Thoracic aorta (tissue), 2 donors: ENCODE results near the gene CACNA2D1. TPM values are rescaled to one million over a fixed set of nuclear protein-coding genes. Genes with fewer than 3 reads are reported as not detected.

Experiments
- ATAC-seq: fragments of 150-250 bp; one replicate; pipeline ENCODE4 v1.8.0; 2017; ENCODE audit warnings: low read depth; ENCODE audit not compliant: insufficient number of reproducible peaks, low FRiP score
- DNase-seq: peaks from one replicate; pipeline ENCODE4 v3.0.0-alpha.2; 2020; ENCODE audit warnings: low spot score
- H3K27ac ChIP-seq, 2 donors: fragments of 200-600 bp; sonication (generic); 1 replicate in 1 of 2; 2 replicates in 1 of 2; pipeline ENCODE4 v1.5.1; 2016; ENCODE audit warnings: mild to moderate bottlenecking in 2 of 2, moderate library complexity in 2 of 2
- H3K27me3 ChIP-seq: fragments of 200-600 bp; sonication (generic); replicated peaks from 2 replicates; pipeline ENCODE4 v1.6.0; 2016; ENCODE audit warnings: mild to moderate bottlenecking; ENCODE audit not compliant: insufficient read depth
- H3K36me3 ChIP-seq: fragments of 200-600 bp; sonication (generic); one replicate; pipeline ENCODE4 v1.5.1; 2016
- H3K4me1 ChIP-seq, 2 donors: fragments of 200-600 bp; sonication (generic); 1 replicate in 1 of 2; 2 replicates in 1 of 2; pipeline versions ENCODE4 v1.5.1 to v1.6.0; 2016; ENCODE audit warnings: low read depth in 2 of 2, mild to moderate bottlenecking in 1 of 2; ENCODE audit not compliant: control insufficient read depth in 1 of 2
- H3K4me3 ChIP-seq: fragments of 200-600 bp; sonication (generic); 2 replicates; pipeline ENCODE4 v1.5.1; 2016; ENCODE audit warnings: mild to moderate bottlenecking
- H3K9me3 ChIP-seq: fragments of 200-600 bp; sonication (generic); 2 replicates; pipeline ENCODE4 v1.5.1; 2016
- CTCF ChIP-seq: fragments of 200-600 bp; sonication (generic); IDR thresholded peaks from one replicate; pipeline ENCODE4 v1.5.1; 2019; ENCODE audit warnings: antibody characterized with exemption
- total RNA-seq, 2 donors: library from RNA; depleted of rRNA; stranded (reverse); fragments of >200 nt; gene quantifications; one replicate each; pipeline versions ENCODE4 v1.1.0 to v1.2.3, GENCODE V29; 2016

CACNA2D1 gene
- total RNA-seq = 10 to 100 TPM; 44.4 to 44.7 TPM

GRCh38 chr7:82443547-82444219 lies at the start of gene CACNA2D1:
TSS of gene CACNA2D1 (minus strand) at chr7:82443777.
- Histone ChIP-seq H3K27ac (peak within 1 kb of the TSS; percentile 84 to 95), H3K27me3 (no peaks in the 10 kb centered on the region), H3K9me3 (no peaks in the 10 kb centered on the region), H3K4me3 (peak within 1 kb of the TSS; percentile 96), H3K36me3 (no peaks in the 10 kb centered on the region), H3K4me1 (peaks cover 12 to 16% of the 10 kb centered on the region in 2 donors)
- TF ChIP-seq CTCF = peak; percentile 34
- ATAC-seq = peak; percentile 72
- DNase-seq = peak; percentile 66

GRCh38 chr7:82481499-82482097 lies 38.0 kb upstream of the CACNA2D1 start:
- Histone ChIP-seq H3K27ac (no peak overlapping the region), H3K4me1 (no peaks in the 10 kb centered on the region), H3K9me3 (no peaks in the 10 kb centered on the region), H3K36me3 (no peaks in the 10 kb centered on the region), H3K4me3 (no peak overlapping the region), H3K27me3 (no peaks in the 10 kb centered on the region)
- peak; percentile 74 for TF ChIP-seq CTCF
- DNase-seq = no peak
- no peak for ATAC-seq

- no peak overlapping the region for H3K4me3 ChIP-seq
- DNase-seq (no peak), ATAC-seq (no peak)
- TF ChIP-seq CTCF = no peak
- no peaks in the 10 kb centered on the region for H3K27me3 ChIP-seq
- H3K36me3 ChIP-seq = no peaks in the 10 kb centered on the region
- no peaks in the 10 kb centered on the region for H3K4me1 ChIP-seq
- no peaks in the 10 kb centered on the region for H3K9me3 ChIP-seq
- H3K27ac ChIP-seq = no peak overlapping the region
These were observed 34.3 kb upstream of the CACNA2D1 start for GRCh38 chr7:82477733-82478515.

- Histone ChIP-seq H3K27me3 (no peaks in the 10 kb centered on the region), H3K4me1 (no peaks in the 10 kb centered on the region), H3K27ac (no peak overlapping the region), H3K4me3 (no peak overlapping the region), H3K36me3 (no peaks in the 10 kb centered on the region), H3K9me3 (no peaks in the 10 kb centered on the region)
- ATAC-seq = no peak
- TF ChIP-seq CTCF = no peak
- DNase-seq = no peak
These were observed 29.4 kb upstream of the CACNA2D1 start for GRCh38 chr7:82472966-82473365.

- Histone ChIP-seq H3K27me3 (no peaks in the 10 kb centered on the region), H3K4me3 (no peak overlapping the region), H3K27ac (no peak overlapping the region), H3K4me1 (no peaks in the 10 kb centered on the region), H3K36me3 (no peaks in the 10 kb centered on the region), H3K9me3 (no peaks in the 10 kb centered on the region)
- ATAC-seq = no peak
- TF ChIP-seq CTCF = no peak
- DNase-seq = no peak
These were observed 27.9 kb upstream of the CACNA2D1 start for GRCh38 chr7:82471351-82472020.
